Medulla oblongata (tissue), 1 donor: ENCODE measurements around the gene PCDHA9.
A peak's percentile ranks its signal among the peaks of the same experiment; 100 is the strongest.
"Not testable (repeated sequence)": the region's sequence is repeated elsewhere in the genome, so short reads cannot be mapped to it uniquely, and the experiment has no call there.

Source experiments
- DNase-seq: peaks from one replicate; pipeline ENCODE4 v3.0.0-alpha.2; 2015; ENCODE audit errors: extremely low spot score

Gene PCDHA9

GRCh38 chr5:140848139-140849102 is at the start of gene PCDHA9:
TSS of gene PCDHA9 (plus strand) at chr5:140848382. CDS start at chr5:140848496, 114 bp downstream.
- DNase-seq, result peak; percentile 23

- DNase-seq, result peak; percentile 72
Observed at GRCh38 chr5:140800816-140801493, 47.2 kb upstream of the PCDHA9 start, which contains the start of gene PCDHA3. TSS of gene PCDHA3 (plus strand) at chr5:140801057.

GRCh38 chr5:140801494-140801841 is 46.7 kb upstream of the PCDHA9 start:
- peak; percentile 64 for DNase-seq

GRCh38 chr5:140802381-140802780 is 45.8 kb upstream of the PCDHA9 start:
- DNase-seq, result not testable (repeated sequence)

GRCh38 chr5:140802781-140803271 is 45.4 kb upstream of the PCDHA9 start:
- no peak for DNase-seq

- DNase-seq, result peak; percentile 74
Observed at GRCh38 chr5:140806834-140807775, 41.1 kb upstream of the PCDHA9 start, which contains the start of gene PCDHA4. TSS of gene PCDHA4 (plus strand) at chr5:140807068.

- not testable (repeated sequence) for DNase-seq
Observed at GRCh38 chr5:140808241-140808888, 39.8 kb upstream of the PCDHA9 start.

GRCh38 chr5:140808889-140809291 is 39.3 kb upstream of the PCDHA9 start:
- no peak for DNase-seq

- peak; percentile 53 for DNase-seq
Observed at GRCh38 chr5:140821375-140822280, 26.6 kb upstream of the PCDHA9 start, which contains the start of gene PCDHA5. TSS of gene PCDHA5 (plus strand) at chr5:140821613.

- DNase-seq, result no peak
Observed at GRCh38 chr5:140822281-140822629, 25.9 kb upstream of the PCDHA9 start.

GRCh38 chr5:140822969-140823368 is 25.2 kb upstream of the PCDHA9 start:
- DNase-seq, result not testable (repeated sequence)

- DNase-seq, result no peak
Observed at GRCh38 chr5:140823475-140823874, 24.7 kb upstream of the PCDHA9 start.

- peak; percentile 31 for DNase-seq
Observed at GRCh38 chr5:140827704-140828361, 20.3 kb upstream of the PCDHA9 start, which contains the start of gene PCDHA6. TSS of gene PCDHA6 (plus strand) at chr5:140827960. CDS start at chr5:140828092, 132 bp downstream.

GRCh38 chr5:140828362-140828737 is 19.8 kb upstream of the PCDHA9 start:
- peak; percentile 14 for DNase-seq

- DNase-seq, result not testable (repeated sequence)
Observed at GRCh38 chr5:140829511-140830501, 18.4 kb upstream of the PCDHA9 start.

GRCh38 chr5:140833993-140834392 is 14.2 kb upstream of the PCDHA9 start, which contains the start of gene PCDHA7:
TSS of gene PCDHA7 (plus strand) at chr5:140834269. CDS start at chr5:140834384, 115 bp downstream.
- peak; percentile 49 for DNase-seq

- not testable (repeated sequence) for DNase-seq
Observed at GRCh38 chr5:140834439-140835008, 13.7 kb upstream of the PCDHA9 start.
